GM12872 (cell line): Measurements from ENCODE around the gene PSMC4.

ENCODE experiments used
- TF ChIP-seq, protein P1 (sequence below): IDR thresholded peaks from 3 replicates; pipeline ENCODE4 v1.5.1; 2011; ENCODE audit warnings: low read depth, mild to moderate bottlenecking, low read length, moderate library complexity; ENCODE audit not compliant: insufficient read depth

PSMC4 gene

GRCh38 chr19:39995794-39996193 is 24.8 kb downstream of the PSMC4 start:
- TF ChIP-seq, protein P1, sequence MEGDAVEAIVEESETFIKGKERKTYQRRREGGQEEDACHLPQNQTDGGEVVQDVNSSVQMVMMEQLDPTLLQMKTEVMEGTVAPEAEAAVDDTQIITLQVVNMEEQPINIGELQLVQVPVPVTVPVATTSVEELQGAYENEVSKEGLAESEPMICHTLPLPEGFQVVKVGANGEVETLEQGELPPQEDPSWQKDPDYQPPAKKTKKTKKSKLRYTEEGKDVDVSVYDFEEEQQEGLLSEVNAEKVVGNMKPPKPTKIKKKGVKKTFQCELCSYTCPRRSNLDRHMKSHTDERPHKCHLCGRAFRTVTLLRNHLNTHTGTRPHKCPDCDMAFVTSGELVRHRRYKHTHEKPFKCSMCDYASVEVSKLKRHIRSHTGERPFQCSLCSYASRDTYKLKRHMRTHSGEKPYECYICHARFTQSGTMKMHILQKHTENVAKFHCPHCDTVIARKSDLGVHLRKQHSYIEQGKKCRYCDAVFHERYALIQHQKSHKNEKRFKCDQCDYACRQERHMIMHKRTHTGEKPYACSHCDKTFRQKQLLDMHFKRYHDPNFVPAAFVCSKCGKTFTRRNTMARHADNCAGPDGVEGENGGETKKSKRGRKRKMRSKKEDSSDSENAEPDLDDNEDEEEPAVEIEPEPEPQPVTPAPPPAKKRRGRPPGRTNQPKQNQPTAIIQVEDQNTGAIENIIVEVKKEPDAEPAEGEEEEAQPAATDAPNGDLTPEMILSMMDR, result no peak

- TF ChIP-seq, protein P1, result no peak
Measured at GRCh38 chr19:39996218-39996810, 25.3 kb downstream of the PSMC4 start.

GRCh38 chr19:39996811-39997637 is 26.1 kb downstream of the PSMC4 start, which contains the start of gene ZNF546:
Gene ZNF546, plus strand, starts transcription at chr19:39997060. Its CDS starts 1,267 bp downstream, at chr19:39998327.
- TF ChIP-seq, protein P1, result no peak

- TF ChIP-seq, protein P1, result no peak
Measured at GRCh38 chr19:39997638-39998216, 26.8 kb downstream of the PSMC4 start.

DNA sequence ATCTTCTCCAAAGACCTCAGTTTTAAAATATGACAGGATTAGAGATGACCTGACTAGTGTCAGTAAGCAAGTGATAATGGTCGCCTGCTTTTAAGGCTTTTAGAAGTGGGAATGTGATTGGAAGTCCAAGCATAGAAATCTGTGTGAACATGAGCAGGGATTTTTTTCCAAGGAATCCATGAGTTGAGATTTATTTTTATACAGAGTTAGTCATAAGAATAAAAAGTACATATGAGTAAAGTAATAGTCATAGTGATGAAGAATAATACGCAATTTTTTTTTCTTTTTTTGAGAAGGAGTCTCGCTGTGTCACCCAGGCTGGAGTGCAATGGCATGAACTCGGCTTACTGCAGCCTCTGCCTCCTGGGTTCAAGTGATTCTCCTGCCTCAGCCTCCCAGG is 27.5 kb downstream of the PSMC4 start:
- TF ChIP-seq, protein P1, result no peak

DNA sequence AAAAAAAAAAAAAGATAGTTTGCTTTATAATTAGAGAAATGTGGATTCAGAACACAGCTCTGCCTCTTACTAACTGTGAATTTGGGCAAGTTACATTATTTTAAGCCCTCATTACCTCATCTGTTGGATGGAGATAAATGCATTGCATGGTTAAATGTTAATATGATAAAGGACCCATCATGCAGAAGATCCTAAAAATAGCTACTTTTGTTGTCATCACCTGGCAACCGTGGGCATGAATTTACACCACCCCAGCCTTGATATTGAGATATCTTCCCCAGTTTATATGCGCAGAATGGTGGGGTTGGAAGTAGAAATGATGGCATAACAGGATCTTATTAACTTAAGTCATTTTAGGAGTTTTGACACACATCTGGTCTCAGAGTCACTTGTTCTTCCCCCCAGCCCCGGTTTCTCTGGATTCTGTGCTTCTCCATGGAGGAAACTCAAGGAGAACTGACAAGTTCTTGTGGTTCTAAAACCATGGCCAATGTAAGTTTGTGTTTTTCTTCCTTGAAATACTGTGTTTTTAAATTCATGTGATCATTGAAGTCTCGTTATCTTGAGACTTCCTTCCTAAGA is 34.8 kb downstream of the PSMC4 start:
- TF ChIP-seq, protein P1, result no peak

- TF ChIP-seq, protein P1, result no peak
Measured at GRCh38 chr19:40006273-40006691, 35.3 kb downstream of the PSMC4 start.
